WTC11 (cell line): ENCODE measurements around the gene SLC30A2. TPM values are rescaled to one million over a fixed set of nuclear protein-coding genes. Genes with fewer than 3 reads are reported as not detected.

Source experiments
- ATAC-seq: fragments of 200-7000 bp; cut with Tn5 transposase; 2 replicates; pipeline ENCODE4 v1.10.0; 2021; ENCODE audit warnings: mild to moderate bottlenecking, moderate library complexity
- CTCF ChIA-PET: fragments of 300-600 bp; sonication (Branson Sonifier 250); formaldehyde crosslinking; loops from one replicate; lab custom pipeline; 2021; ENCODE audit warnings: antibody characterized with exemption; lab: Charles Lee
- POLR2A ChIA-PET: fragments of 350-600 bp; sonication (Branson Sonifier 250); formaldehyde crosslinking; loops from one replicate; lab custom pipeline; 2021; ENCODE audit warnings: antibody characterized with exemption; lab: Charles Lee
- DNase-seq: peaks from one replicate; pipeline ENCODE4 v3.0.0; 2021; ENCODE audit warnings: low spot score
- H3K27ac Mint-ChIP-seq: 2 replicates; pipeline ENCODE4 v1.8.0; 2021; ENCODE audit warnings: mixed read lengths
- H3K27me3 Mint-ChIP-seq: 2 replicates; pipeline ENCODE4 v1.8.0; 2021; ENCODE audit warnings: low read depth, mild to moderate bottlenecking, moderate library complexity, mixed read lengths
- H3K36me3 Mint-ChIP-seq: 2 replicates; pipeline ENCODE4 v1.8.0; 2021; ENCODE audit warnings: mixed read lengths
- H3K4me1 Mint-ChIP-seq: 2 replicates; pipeline ENCODE4 v1.8.0; 2022; ENCODE audit warnings: mixed read lengths
- H3K4me3 Mint-ChIP-seq: 2 replicates; pipeline ENCODE4 v1.8.0; 2021; ENCODE audit warnings: mild to moderate bottlenecking, moderate library complexity, mixed read lengths
- H3K9me3 Mint-ChIP-seq: 2 replicates; pipeline ENCODE4 v1.8.0; 2021; ENCODE audit warnings: mixed read lengths
- ATF1 ChIP-seq: sonication (generic); formaldehyde crosslinking; IDR thresholded peaks from 2 replicates; pipeline ENCODE4 v1.8.1; 2023; ENCODE audit warnings: mild to moderate bottlenecking, moderate library complexity, missing genetic modification reagents
- ATF2 ChIP-seq: sonication (generic); formaldehyde crosslinking; IDR thresholded peaks from 2 replicates; pipeline ENCODE4 v1.8.1; 2022; ENCODE audit warnings: low read depth, missing genetic modification reagents, borderline replicate concordance
- E2F4 ChIP-seq: sonication (generic); formaldehyde crosslinking; IDR thresholded peaks from 2 replicates; pipeline ENCODE4 v1.8.1; 2022; ENCODE audit warnings: low read depth, mild to moderate bottlenecking, moderate library complexity, missing genetic modification reagents, borderline replicate concordance
- ESRRA ChIP-seq: sonication (generic); formaldehyde crosslinking; IDR thresholded peaks from 2 replicates; pipeline ENCODE4 v1.8.1; 2022; ENCODE audit warnings: mild to moderate bottlenecking, missing genetic modification reagents, borderline replicate concordance
- FOXP1 ChIP-seq: sonication (generic); formaldehyde crosslinking; IDR thresholded peaks from 2 replicates; pipeline ENCODE4 v1.8.0; 2022; ENCODE audit warnings: missing genetic modification reagents, mild to moderate bottlenecking, moderate library complexity, borderline replicate concordance
- FOXP4 ChIP-seq: sonication (generic); formaldehyde crosslinking; IDR thresholded peaks from 2 replicates; pipeline ENCODE4 v1.8.0; 2022; ENCODE audit warnings: mild to moderate bottlenecking, missing genetic modification reagents
- GTF2I ChIP-seq: fragments of 250-450 bp; sonication (Bioruptor Pico); conservative IDR thresholded peaks from 2 replicates; pipeline ENCODE4 v1.4.0; 2021; ENCODE audit warnings: mild to moderate bottlenecking
- MLX ChIP-seq: sonication (generic); formaldehyde crosslinking; IDR thresholded peaks from 2 replicates; pipeline ENCODE4 v1.8.1; 2023; ENCODE audit warnings: mild to moderate bottlenecking, missing genetic modification reagents, moderate library complexity
- NR2C2 ChIP-seq: sonication (generic); formaldehyde crosslinking; IDR thresholded peaks from 2 replicates; pipeline ENCODE4 v1.8.0; 2022; ENCODE audit warnings: mild to moderate bottlenecking, missing genetic modification reagents
- OVOL2 ChIP-seq: fragments of 250-450 bp; sonication (Bioruptor Pico); IDR thresholded peaks from 2 replicates; pipeline ENCODE4 v1.9.0; 2021; ENCODE audit warnings: mild to moderate bottlenecking, borderline replicate concordance
- PRDM15 ChIP-seq: sonication (generic); formaldehyde crosslinking; IDR thresholded peaks from 2 replicates; pipeline ENCODE4 v1.8.0; 2022; ENCODE audit warnings: missing genetic modification reagents
- RELA ChIP-seq: sonication (generic); formaldehyde crosslinking; IDR thresholded peaks from 2 replicates; pipeline ENCODE4 v1.8.1; 2022; ENCODE audit warnings: missing genetic modification reagents, mild to moderate bottlenecking, borderline replicate concordance
- SOX15 ChIP-seq: fragments of 250-450 bp; sonication (Bioruptor Pico); IDR thresholded peaks from 2 replicates; pipeline ENCODE4 v1.9.0; 2021; ENCODE audit warnings: mild to moderate bottlenecking
- TEAD1 ChIP-seq: sonication (generic); formaldehyde crosslinking; IDR thresholded peaks from 2 replicates; pipeline ENCODE4 v1.8.0; 2022; ENCODE audit warnings: mild to moderate bottlenecking, missing genetic modification reagents
- TEAD4 ChIP-seq: sonication (generic); formaldehyde crosslinking; IDR thresholded peaks from 2 replicates; pipeline ENCODE4 v1.8.0; 2022; ENCODE audit warnings: mild to moderate bottlenecking, missing genetic modification reagents
- ZBTB21 ChIP-seq: sonication (generic); formaldehyde crosslinking; IDR thresholded peaks from 2 replicates; pipeline ENCODE4 v1.8.1; 2023; ENCODE audit warnings: mild to moderate bottlenecking, missing genetic modification reagents, borderline replicate concordance
- ZNF121 ChIP-seq: sonication (generic); formaldehyde crosslinking; IDR thresholded peaks from 2 replicates; pipeline ENCODE4 v1.8.0; 2023; ENCODE audit warnings: missing genetic modification reagents
- ZNF232 ChIP-seq: sonication (generic); formaldehyde crosslinking; IDR thresholded peaks from 2 replicates; pipeline ENCODE4 v1.8.0; 2022; ENCODE audit warnings: mild to moderate bottlenecking, missing genetic modification reagents
- ZNF281 ChIP-seq: sonication (generic); formaldehyde crosslinking; IDR thresholded peaks from 2 replicates; pipeline ENCODE4 v1.8.0; 2023; ENCODE audit warnings: mild to moderate bottlenecking, missing genetic modification reagents
- total RNA-seq: library from RNA; stranded (reverse); gene quantifications from 3 replicates; pipeline ENCODE4 v1.2.3, GENCODE V29; 2021

Gene SLC30A2
- total RNA-seq, 1 experiment from 2014 or later, result 0.15 TPM

- TF ChIP-seq ATF2 (CRISPR knock-in tag) (no peak), E2F4 (no peak)
Observed at GRCh38 chr1:26084091-26084561, 38.2 kb upstream of the SLC30A2 start (continued).

- peaks cover 3% of the 10 kb centered on the region for H3K27me3 Mint-ChIP-seq
- CTCF ChIA-PET, result interaction anchor here (0.6 to 2.5 kb wide), 4 partner anchors 33 to 187 kb away, joined by 3 to 10 read pairs (median 3); partner anchors contain the start of gene CEP85
- no peak overlapping the region for H3K27ac Mint-ChIP-seq
- no peak for ATAC-seq
- TF ChIP-seq RELA (CRISPR knock-in tag) (no peak), SOX15 (no peak), FOXP4 (no peak), GTF2I (CRISPR knock-in tag) (no peak), TEAD1 (CRISPR knock-in tag) (no peak), ZNF121 (CRISPR knock-in tag) (no peak)
- TF ChIP-seq, all 79 proteins: peak for 0
- H3K36me3 Mint-ChIP-seq, result no peaks in the 10 kb centered on the region
- H3K4me3 Mint-ChIP-seq, result no peak overlapping the region
- H3K9me3 Mint-ChIP-seq, result no peaks in the 10 kb centered on the region
- POLR2A ChIA-PET, result no interaction called here
- H3K4me1 Mint-ChIP-seq, result peaks cover 12% of the 10 kb centered on the region
- DNase-seq, result no peak
Observed at GRCh38 chr1:26083208-26083607, 37.3 kb upstream of the SLC30A2 start.

GRCh38 chr1:26082020-26082350, 36.1 kb upstream of the SLC30A2 start:
- Mint-ChIP-seq H3K9me3 (no peaks in the 10 kb centered on the region), H3K27ac (no peak overlapping the region), H3K4me1 (peaks cover 14% of the 10 kb centered on the region), H3K4me3 (no peak overlapping the region), H3K27me3 (peaks cover 3% of the 10 kb centered on the region), H3K36me3 (no peaks in the 10 kb centered on the region)
- ChIA-PET CTCF (interaction anchor here (1.3 kb wide), 1 partner anchor 23 kb away, joined by 4 read pairs; no protein-coding TSS in a partner anchor), POLR2A (no interaction called here)
- ATAC-seq (no peak), DNase-seq (no peak)
- TF ChIP-seq ZNF232 (CRISPR knock-in tag) (no peak), FOXP1 (CRISPR knock-in tag) (no peak), TEAD4 (CRISPR knock-in tag) (no peak), MLX (no peak), OVOL2 (CRISPR knock-in tag) (no peak), ESRRA (no peak), GTF2I (CRISPR knock-in tag) (no peak), ATF2 (CRISPR knock-in tag) (no peak), PRDM15 (CRISPR knock-in tag) (no peak), ZNF281 (CRISPR knock-in tag) (no peak), ATF1 (no peak), ZNF121 (CRISPR knock-in tag) (no peak), ZBTB21 (CRISPR knock-in tag) (no peak), NR2C2 (no peak), SOX15 (no peak)
